Measurements from ENCODE around the gene S100A16.
"Not testable (repeated sequence)": the region's sequence is repeated elsewhere in the genome, so short reads cannot be mapped to it uniquely, and the experiment has no call there.

The S100A16 gene

GRCh38 chr1:153586347-153586746 lies 26.6 kb downstream of the S100A16 start:
- DNase-seq (ENCODE audit: low spot score), result no peak

GRCh38 chr1:153585006-153585405 lies 27.9 kb downstream of the S100A16 start:
- DNase-seq (ENCODE audit: low spot score), result no peak

GRCh38 chr1:153583976-153584375 lies 29.0 kb downstream of the S100A16 start:
- DNase-seq (ENCODE audit: low spot score), result no peak

GRCh38 chr1:153583514-153583913 lies 29.4 kb downstream of the S100A16 start:
- DNase-seq (ENCODE audit: low spot score), result not testable (repeated sequence)

GRCh38 chr1:153582836-153583235 lies 30.1 kb downstream of the S100A16 start:
- DNase-seq (ENCODE audit: low spot score), result not testable (repeated sequence)

- DNase-seq (ENCODE audit: low spot score), result no peak
Observed at GRCh38 chr1:153578936-153579335, 34.0 kb downstream of the S100A16 start.

GRCh38 chr1:153578490-153578889 lies 34.4 kb downstream of the S100A16 start:
- no peak for DNase-seq (ENCODE audit: low spot score)

GRCh38 chr1:153577624-153578051 lies 35.3 kb downstream of the S100A16 start:
- no peak for DNase-seq (ENCODE audit: low spot score)

GRCh38 chr1:153577138-153577537 lies 35.8 kb downstream of the S100A16 start:
- DNase-seq (ENCODE audit: low spot score), result no peak

- not testable (repeated sequence) for DNase-seq (ENCODE audit: low spot score)
Observed at GRCh38 chr1:153575497-153575896, 37.4 kb downstream of the S100A16 start.

GRCh38 chr1:153575081-153575491 lies 37.9 kb downstream of the S100A16 start:
- DNase-seq (ENCODE audit: low spot score), result not testable (repeated sequence)

GRCh38 chr1:153573351-153573750 lies 39.6 kb downstream of the S100A16 start:
- DNase-seq (ENCODE audit: low spot score), result no peak

- DNase-seq (ENCODE audit: low spot score), result peak; percentile 67
Observed at GRCh38 chr1:153572569-153573015, 40.3 kb downstream of the S100A16 start.

- DNase-seq (ENCODE audit: low spot score), result no peak
Observed at GRCh38 chr1:153571706-153572105, 41.2 kb downstream of the S100A16 start.

- no peak for DNase-seq (ENCODE audit: low spot score)
Observed at GRCh38 chr1:153570874-153571273, 42.1 kb downstream of the S100A16 start.

- DNase-seq (ENCODE audit: low spot score), result no peak
Observed at GRCh38 chr1:153569465-153569864, 43.5 kb downstream of the S100A16 start.

GRCh38 chr1:153568367-153569099 lies 44.4 kb downstream of the S100A16 start:
- peak; percentile 94 for DNase-seq (ENCODE audit: low spot score)

GRCh38 chr1:153567621-153568366 lies 45.1 kb downstream of the S100A16 start:
- DNase-seq (ENCODE audit: low spot score), result no peak

GRCh38 chr1:153566414-153567371 lies 46.2 kb downstream of the S100A16 start:
- peak; percentile 69 for DNase-seq (ENCODE audit: low spot score)

GRCh38 chr1:153565529-153566374 lies 47.2 kb downstream of the S100A16 start, which contains the start of gene S100A2:
Gene S100A2, minus strand, starts transcription at chr1:153565844. Its CDS starts 1,967 bp downstream, at chr1:153563877.
- DNase-seq (ENCODE audit: low spot score), result no peak

- DNase-seq (ENCODE audit: low spot score), result no peak
Observed at GRCh38 chr1:153563991-153564390, 48.9 kb downstream of the S100A16 start.
